ENCODE data around the gene OR2V2. TPM values are rescaled to one million over a fixed set of nuclear protein-coding genes. Genes with fewer than 3 reads are reported as not detected.

The OR2V2 gene
- total RNA-seq, 1 donor from 2014 or later, result not detected

DNA sequence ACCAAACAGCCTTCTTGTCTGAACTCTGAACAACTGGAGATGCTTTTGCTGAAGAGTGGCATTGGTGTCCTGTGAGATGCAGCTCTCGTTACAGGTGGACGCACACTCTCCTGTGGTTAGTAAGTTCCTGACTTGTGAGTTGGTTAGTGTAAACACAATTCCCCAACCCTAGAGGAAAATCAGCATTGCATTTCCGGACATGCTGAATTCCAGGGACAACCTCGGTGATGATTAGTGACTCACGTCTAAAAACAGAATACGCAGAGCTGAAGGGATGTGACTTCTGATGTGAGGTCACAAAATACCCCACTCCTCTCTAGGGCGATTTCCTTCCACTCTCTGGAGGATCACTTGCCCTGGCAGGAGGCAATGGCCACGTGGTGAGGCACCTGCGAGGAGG, 5.0 kb downstream of the OR2V2 start:
- Mint-ChIP-seq H3K36me3 (ENCODE audit: low read depth) (no peaks in the 10 kb centered on the region), H3K27ac (no peak overlapping the region), H3K9me3 (no peaks in the 10 kb centered on the region), H3K4me1 (no peaks in the 10 kb centered on the region), H3K4me3 (no peak overlapping the region), H3K27me3 (peaks cover 37% of the 10 kb centered on the region)
- TF ChIP-seq, protein P1, sequence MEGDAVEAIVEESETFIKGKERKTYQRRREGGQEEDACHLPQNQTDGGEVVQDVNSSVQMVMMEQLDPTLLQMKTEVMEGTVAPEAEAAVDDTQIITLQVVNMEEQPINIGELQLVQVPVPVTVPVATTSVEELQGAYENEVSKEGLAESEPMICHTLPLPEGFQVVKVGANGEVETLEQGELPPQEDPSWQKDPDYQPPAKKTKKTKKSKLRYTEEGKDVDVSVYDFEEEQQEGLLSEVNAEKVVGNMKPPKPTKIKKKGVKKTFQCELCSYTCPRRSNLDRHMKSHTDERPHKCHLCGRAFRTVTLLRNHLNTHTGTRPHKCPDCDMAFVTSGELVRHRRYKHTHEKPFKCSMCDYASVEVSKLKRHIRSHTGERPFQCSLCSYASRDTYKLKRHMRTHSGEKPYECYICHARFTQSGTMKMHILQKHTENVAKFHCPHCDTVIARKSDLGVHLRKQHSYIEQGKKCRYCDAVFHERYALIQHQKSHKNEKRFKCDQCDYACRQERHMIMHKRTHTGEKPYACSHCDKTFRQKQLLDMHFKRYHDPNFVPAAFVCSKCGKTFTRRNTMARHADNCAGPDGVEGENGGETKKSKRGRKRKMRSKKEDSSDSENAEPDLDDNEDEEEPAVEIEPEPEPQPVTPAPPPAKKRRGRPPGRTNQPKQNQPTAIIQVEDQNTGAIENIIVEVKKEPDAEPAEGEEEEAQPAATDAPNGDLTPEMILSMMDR (IDR thresholded peaks at IDR 0.05), result no peak
- DNase-seq (no peak), ATAC-seq (ENCODE audit: low read depth) (no peak)
- CTCF ChIA-PET, result no interaction called here
- intact Hi-C loops (cut with micrococcal nuclease), result no loop called here
- POLR2A ChIA-PET, result no interaction called here

DNA sequence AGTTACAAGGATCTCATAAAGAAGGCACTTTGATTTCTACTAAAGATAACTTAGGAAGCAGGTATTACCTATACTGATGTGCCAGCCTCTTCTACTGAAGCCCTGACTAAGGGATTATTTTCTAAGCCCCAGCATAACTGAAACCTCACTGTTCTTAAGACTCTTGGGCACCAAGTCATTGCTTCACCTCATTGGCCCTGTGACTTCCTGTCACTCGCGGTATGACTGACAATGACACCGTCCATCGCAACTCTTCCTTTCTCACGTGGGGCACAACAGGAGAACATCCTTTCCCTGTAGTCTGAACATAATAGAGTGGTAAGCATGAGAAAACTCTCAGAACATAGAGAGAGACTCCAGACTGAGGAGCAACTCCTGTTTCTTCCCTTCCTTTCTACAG, 6.4 kb downstream of the OR2V2 start:
- DNase-seq (no peak), ATAC-seq (ENCODE audit: low read depth) (no peak)
- Mint-ChIP-seq H3K4me3 (no peak overlapping the region), H3K27ac (no peak overlapping the region), H3K27me3 (peaks cover 30% of the 10 kb centered on the region), H3K36me3 (ENCODE audit: low read depth) (no peaks in the 10 kb centered on the region), H3K9me3 (no peaks in the 10 kb centered on the region), H3K4me1 (no peaks in the 10 kb centered on the region)
- TF ChIP-seq, protein P1 (IDR thresholded peaks at IDR 0.05), result no peak
- intact Hi-C loops (cut with micrococcal nuclease), result no loop called here
- ChIA-PET CTCF (no interaction called here), POLR2A (no interaction called here)

DNA sequence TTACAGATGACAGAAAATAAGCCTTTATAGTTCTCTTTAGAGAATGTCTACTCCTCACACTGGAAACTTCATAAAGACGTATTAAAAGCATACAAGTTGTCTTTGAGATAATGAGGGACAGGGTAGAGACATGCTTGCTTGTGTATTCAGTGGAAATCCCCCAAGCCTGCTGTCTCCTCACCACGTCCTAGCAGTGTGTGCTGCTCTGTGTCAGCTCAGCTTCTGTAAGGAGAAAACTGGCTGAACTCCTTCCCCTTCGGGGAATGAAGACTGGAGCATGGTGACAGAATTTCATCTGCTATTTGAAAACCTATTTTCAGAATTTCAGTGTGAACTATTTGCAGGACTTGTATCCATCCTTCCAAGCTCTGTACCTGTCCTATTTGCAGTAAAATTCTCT, 9.4 kb downstream of the OR2V2 start:
- peaks cover 19% of the 10 kb centered on the region for H3K4me1 Mint-ChIP-seq
- intact Hi-C loops (cut with micrococcal nuclease), result loop anchor here (5.0 kb wide), 2 partner anchors 104 to 179 kb away; no protein-coding TSS in a partner anchor
- TF ChIP-seq, protein P1 (IDR thresholded peaks at IDR 0.05), result no peak
- POLR2A ChIA-PET, result no interaction called here
- no peak overlapping the region for H3K4me3 Mint-ChIP-seq
- no peaks in the 10 kb centered on the region for H3K36me3 Mint-ChIP-seq (ENCODE audit: low read depth)
- peaks cover 8% of the 10 kb centered on the region for H3K27me3 Mint-ChIP-seq
- DNase-seq (no peak), ATAC-seq (ENCODE audit: low read depth) (no peak)
- CTCF ChIA-PET, result no interaction called here
- no peak overlapping the region for H3K27ac Mint-ChIP-seq
- no peaks in the 10 kb centered on the region for H3K9me3 Mint-ChIP-seq

DNA sequence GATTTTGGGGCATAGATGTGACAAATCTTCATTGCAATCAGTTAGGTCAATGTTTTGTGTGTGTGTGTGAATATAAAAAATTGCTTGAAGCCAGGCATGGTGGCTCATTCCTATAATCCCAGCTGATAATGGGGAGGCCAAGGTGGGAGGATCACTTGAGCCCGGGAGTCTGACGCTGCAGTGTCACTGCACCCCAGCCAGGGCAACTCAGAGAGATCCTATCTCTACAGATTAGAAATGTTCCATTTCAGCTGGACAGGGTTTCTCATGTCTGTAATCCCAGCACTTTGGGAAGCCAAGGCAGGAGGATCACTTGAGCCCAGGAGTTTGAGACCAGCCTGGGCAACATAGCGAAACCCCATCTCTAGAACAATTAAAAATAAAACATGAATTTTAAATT, 11.5 kb downstream of the OR2V2 start:
- intact Hi-C loops (cut with micrococcal nuclease), result loop anchor here (1.0 to 5.0 kb wide), 7 partner anchors 23 to 375 kb away; partner anchors contain the start of genes TRIM41 and ZFP62
- Mint-ChIP-seq H3K4me3 (no peak overlapping the region), H3K36me3 (ENCODE audit: low read depth) (no peaks in the 10 kb centered on the region), H3K4me1 (peaks cover 29% of the 10 kb centered on the region), H3K9me3 (peaks cover 4% of the 10 kb centered on the region), H3K27ac (no peak overlapping the region), H3K27me3 (peaks cover 10% of the 10 kb centered on the region)
- TF ChIP-seq, protein P1 (IDR thresholded peaks at IDR 0.05), result no peak
- ChIA-PET CTCF (no interaction called here), POLR2A (no interaction called here)
- no peak for DNase-seq
- ATAC-seq (ENCODE audit: low read depth), result no peak

DNA sequence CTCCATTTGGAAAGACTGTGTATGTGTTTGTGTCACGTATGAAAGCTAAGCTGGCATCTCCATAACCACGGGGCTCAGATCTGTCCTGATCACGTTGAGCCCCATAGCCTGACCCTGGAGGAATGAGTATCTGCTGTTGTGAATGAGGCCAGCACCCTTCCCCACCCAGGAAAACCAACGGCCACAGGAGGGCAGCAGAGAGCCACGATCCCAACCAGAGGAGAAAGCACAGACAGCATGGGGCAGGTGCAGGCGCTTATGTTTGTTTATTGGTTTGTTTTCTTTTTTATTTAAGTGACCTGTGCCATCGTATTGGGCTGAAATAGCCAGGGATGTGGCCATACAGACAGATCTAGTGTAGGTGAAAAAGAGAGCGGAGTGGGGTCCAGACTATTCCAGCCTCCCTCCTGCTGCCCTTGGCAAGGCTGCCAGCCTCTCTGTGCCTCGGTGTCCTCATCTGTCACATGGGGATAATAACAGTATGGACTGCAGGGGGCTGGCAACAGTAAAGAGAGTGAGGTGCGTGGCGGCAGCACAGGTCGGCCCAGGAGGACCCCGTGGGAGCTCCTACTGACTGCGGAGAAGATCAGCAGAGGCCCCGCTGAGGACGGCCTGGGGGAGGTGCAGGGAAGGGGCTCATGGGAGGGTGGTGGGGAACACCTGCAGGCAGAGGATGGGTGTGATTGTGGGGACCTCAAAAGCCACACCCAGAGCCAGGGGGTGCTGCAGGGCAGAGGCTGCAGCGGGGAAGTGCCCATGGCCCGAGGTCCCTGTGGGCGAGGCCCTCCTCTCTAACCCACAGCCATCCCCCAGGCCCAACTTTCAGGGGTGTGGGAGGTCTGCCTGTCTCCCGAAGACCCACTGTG, 12.1 kb downstream of the OR2V2 start:
- peak overlapping the region; percentile 81 for H3K27ac Mint-ChIP-seq
- no peaks in the 10 kb centered on the region for H3K36me3 Mint-ChIP-seq (ENCODE audit: low read depth)
- H3K4me3 Mint-ChIP-seq, result peak overlapping the region; percentile 75
- intact Hi-C loops (cut with micrococcal nuclease), result loop anchor here (1.0 to 5.0 kb wide), 9 partner anchors 23 to 375 kb away; partner anchors contain the start of genes MGAT1, TRIM41, TRIM52 and ZFP62
- H3K9me3 Mint-ChIP-seq, result peaks cover 4% of the 10 kb centered on the region
- peak; percentile 74 for ATAC-seq (ENCODE audit: low read depth)
- H3K27me3 Mint-ChIP-seq, result peaks cover 10% of the 10 kb centered on the region
- H3K4me1 Mint-ChIP-seq, result peaks cover 29% of the 10 kb centered on the region
- ChIA-PET POLR2A (interaction anchor here (0.7 to 1.1 kb wide), 3 partner anchors 64 to 356 kb away, joined by 3 read pairs; partner anchors contain the start of gene TRIM41), CTCF (interaction anchor here (0.7 to 1.0 kb wide), 2 partner anchors 9 to 375 kb away, joined by 3 read pairs; no protein-coding TSS in a partner anchor)
- DNase-seq, result peak; percentile 87
- TF ChIP-seq, protein P1 (IDR thresholded peaks at IDR 0.05), result no peak
